GM12878 (cell line): ENCODE measurements around the gene IL22. TPM values are rescaled to one million over a fixed set of nuclear protein-coding genes. Genes with fewer than 3 reads are reported as not detected.

Source experiments
- ATAC-seq: fragments of 200-7000 bp; cut with Tn5 transposase; 3 replicates; pipeline ENCODE4 v1.9.1; 2020; ENCODE audit warnings: mild to moderate bottlenecking, moderate library complexity
- BruUV-seq: library from RNA; stranded (reverse); fragments of 400-500 nt; replicated peaks from 2 replicates; lab custom pipeline; 2021; lab: Mats Ljungman, UMichigan
- CTCF ChIA-PET: fragments of 300-600 bp; sonication (Branson Sonifier 250); formaldehyde crosslinking; extraction: SDS; loops from one replicate; lab custom pipeline; 2021; ENCODE audit warnings: inconsistent platforms; lab: Yijun Ruan, JAX
- POLR2A ChIA-PET: fragments of 350-600 bp; formaldehyde crosslinking; extraction: SDS; loops from one replicate; lab custom pipeline; 2021; ENCODE audit warnings: inconsistent platforms; lab: Charles Lee
- RAD21 ChIA-PET: fragments of 300-600 bp; sonication (Branson Sonifier 250); formaldehyde crosslinking; loops from one replicate; lab custom pipeline; 2023; ENCODE audit warnings: antibody characterized with exemption; ENCODE audit not compliant: unreplicated experiment; lab: Charles Lee
- SMC1A ChIA-PET: fragments of 300-600 bp; sonication (Branson Sonifier 250); formaldehyde crosslinking; loops from one replicate; lab custom pipeline; 2023; ENCODE audit not compliant: unreplicated experiment, uncharacterized antibody; lab: Charles Lee
- DNase-seq: peaks from one replicate; pipeline ENCODE4 v3.0.0-alpha.2; 2011; ENCODE audit warnings: low read depth, low spot score
- FAIRE-seq: peaks from 3 replicates; lab custom pipeline; 2011; peaks lifted over from hg19 to GRCh38; lab: Jason Lieb, UNC
- H2AFZ ChIP-seq: 2 replicates; pipeline ENCODE4 v1.6.0; 2011; ENCODE audit warnings: low read depth, low read length, control low read depth; ENCODE audit not compliant: control insufficient read depth
- H3K27ac ChIP-seq: 2 replicates; pipeline ENCODE4 v1.5.1; 2011; ENCODE audit warnings: control low read depth; ENCODE audit not compliant: control insufficient read depth, insufficient read depth
- H3K27me3 ChIP-seq, 2 experiments: replicated peaks in 1 of 2; 2 replicates each; pipeline versions ENCODE4 v1.6.0 to v1.6.1; 2011; ENCODE audit warnings: low read length in 1 of 2; ENCODE audit not compliant: control insufficient read depth in 2 of 2, insufficient read depth in 2 of 2
- H3K36me3 ChIP-seq, 2 experiments: 2 replicates each; pipeline ENCODE4 v1.5.1; 2011; ENCODE audit warnings: low read length in 1 of 2; ENCODE audit not compliant: control insufficient read depth in 2 of 2, insufficient read depth in 2 of 2
- H3K4me1 ChIP-seq: 2 replicates; pipeline ENCODE4 v1.6.1; 2011; ENCODE audit warnings: mild to moderate bottlenecking, low read length, moderate library complexity, mixed read lengths; ENCODE audit not compliant: control insufficient read depth, insufficient read depth
- H3K4me2 ChIP-seq: 2 replicates; pipeline ENCODE4 v1.6.0; 2011; ENCODE audit warnings: control low read depth; ENCODE audit not compliant: control insufficient read depth, insufficient read depth
- H3K4me3 ChIP-seq: fragments of 200-600 bp; sonication (generic); 2 replicates; pipeline ENCODE4 v1.5.1; 2016
- H3K79me2 ChIP-seq: 2 replicates; pipeline ENCODE4 v1.6.0; 2011; ENCODE audit warnings: low read length; ENCODE audit not compliant: control insufficient read depth, insufficient read depth
- H3K9ac ChIP-seq: 2 replicates; pipeline ENCODE4 v1.8.0; 2011; ENCODE audit warnings: low read length, control low read depth, mixed read lengths; ENCODE audit not compliant: control insufficient read depth, insufficient read depth
- H3K9me3 ChIP-seq: replicated peaks from 3 replicates; pipeline ENCODE4 v1.5.1; 2011; ENCODE audit warnings: mild to moderate bottlenecking, low read length; ENCODE audit not compliant: control insufficient read depth, insufficient read depth
- H4K20me1 ChIP-seq: 2 replicates; pipeline ENCODE4 v1.6.0; 2011; ENCODE audit not compliant: control insufficient read depth, insufficient read depth
- CBX5 ChIP-seq: sonication (generic); IDR thresholded peaks from 2 replicates; pipeline ENCODE4 v1.6.1; 2016; ENCODE audit warnings: low read depth, moderate library complexity, mild to moderate bottlenecking, inconsistent platforms
- CHD2 ChIP-seq: IDR thresholded peaks from 2 replicates; pipeline ENCODE4 v1.6.1; 2011; ENCODE audit warnings: low read depth, low read length, improper control_type of control experiment, borderline replicate concordance
- EED ChIP-seq: sonication (generic); IDR thresholded peaks from 2 replicates; pipeline ENCODE4 v1.6.1; 2016; ENCODE audit warnings: antibody characterized with exemption, low read depth
- GABPA ChIP-seq: IDR thresholded peaks from 2 replicates; pipeline ENCODE4 v1.6.1; 2014; ENCODE audit warnings: antibody characterized with exemption, low read depth, mild to moderate bottlenecking, inconsistent platforms
- RFX5 ChIP-seq: IDR thresholded peaks from 2 replicates; pipeline ENCODE4 v1.6.1; 2011; ENCODE audit warnings: low read depth, low read length, improper control_type of control experiment
- WGBS: methylation state at CpG from one replicate; pipeline ENCODE4 v1.1.6; 2016; ENCODE audit warnings: low lambda C conversion rate; ENCODE audit not compliant: insufficient replicate concordance, insufficient coverage; ENCODE audit errors: missing lambda C conversion rate; 5-methylcytosine and 5-hydroxymethylcytosine counted together
- in situ Hi-C: fragments of 300-500 bp; cut with MboI; formaldehyde crosslinking; loops from 9 replicates; pipeline ENCODE4 v1.14.3; 2018; ENCODE audit warnings: mixed read lengths
- intact Hi-C: fragments of 100-400 bp; cut with micrococcal nuclease; formaldehyde crosslinking; loops from one replicate; pipeline ENCODE4 v1.14.2; 2022; ENCODE audit not compliant: unreplicated experiment
- polyA plus RNA-seq, 11 experiments: library from polyadenylated mRNA; depleted of rRNA in 4 of 11; unstranded in 6 of 11; stranded (reverse) in 5 of 11; fragments of >200 nt; fragmentation: Nextera tagmentation in 4 of 11; fragmentation: Illumina TruSeq in 1 of 11; extraction: Ambion mirVana in 4 of 11; extraction: Trizol in 1 of 11; gene quantifications; 1 replicate in 1 of 11; 2 replicates in 10 of 11; pipeline versions ENCODE4 v1.2.1 to v1.2.3, GENCODE V29; 2011 to 2016; ENCODE audit warnings: inconsistent platforms in 2 of 11, missing spikeins in 2 of 11, low read depth in 1 of 11
- total RNA-seq, 4 experiments: library from RNA; depleted of rRNA in 3 of 4; stranded (reverse); fragments of >200 nt in 3 of 4; fragmentation: Illumina TruSeq in 1 of 4; extraction: Trizol in 1 of 4; gene quantifications; 2 replicates each; pipeline versions ENCODE4 v1.2.1 to v1.2.3, GENCODE V29; 2013 to 2021
- TF ChIP-seq, protein P1 (sequence below): fragments of 450-650 bp; IDR thresholded peaks from 2 replicates; pipeline ENCODE4 v1.6.1; 2014; ENCODE audit warnings: mild to moderate bottlenecking

Gene IL22
- total and polyA plus RNA-seq, 10 of the 15 experiments (the other 5 are each of a cell fraction or from before 2014, with no cell fraction given) = not detected

GRCh38 chr12:68235576-68235975 is 17.8 kb downstream of the IL22 start:
- H2AFZ ChIP-seq = no peak overlapping the region; the same call in 1 of the 2 replicates
- H3K4me3 ChIP-seq = no peak overlapping the region
- 93% methylated on average over 2 of the region's 2 CpGs for WGBS
- SMC1A ChIA-PET = interaction anchor here (0.6 to 2.3 kb wide), 11 partner anchors 9 to 374 kb away, joined by 3 to 10 read pairs (median 3); partner anchors contain the start of gene MDM1
- no peaks in the 10 kb centered on the region for H3K79me2 ChIP-seq
- intact Hi-C loops = no loop called here
- no peak overlapping the region for H3K9ac ChIP-seq
- RAD21 ChIA-PET = interaction anchor here (1.7 to 2.1 kb wide), 2 partner anchors 12 to 80 kb away, joined by 4 to 8 read pairs; no protein-coding TSS in a partner anchor
- H3K4me1 ChIP-seq = peaks cover 26% of the 10 kb centered on the region
- CTCF ChIA-PET = interaction anchor here (0.5 to 4.2 kb wide), 5 partner anchors 13 to 557 kb away, joined by 3 to 31 read pairs (median 3); no protein-coding TSS in a partner anchor
- no peak for ATAC-seq
- no peak overlapping the region for H3K4me2 ChIP-seq
- in situ Hi-C loops = no loop called here
- no TSS peak for BruUV-seq
- TF ChIP-seq RFX5 (no peak), CBX5 (no peak)
- no peak for DNase-seq
- no peak overlapping the region for H3K27ac ChIP-seq
- POLR2A ChIA-PET = no interaction called here
- H3K27me3 ChIP-seq = no peaks in the 10 kb centered on the region
- FAIRE-seq = no peak
- no peaks in the 10 kb centered on the region for H3K36me3 ChIP-seq
- H4K20me1 ChIP-seq = no peaks in the 10 kb centered on the region
- no peaks in the 10 kb centered on the region for H3K9me3 ChIP-seq

DNA sequence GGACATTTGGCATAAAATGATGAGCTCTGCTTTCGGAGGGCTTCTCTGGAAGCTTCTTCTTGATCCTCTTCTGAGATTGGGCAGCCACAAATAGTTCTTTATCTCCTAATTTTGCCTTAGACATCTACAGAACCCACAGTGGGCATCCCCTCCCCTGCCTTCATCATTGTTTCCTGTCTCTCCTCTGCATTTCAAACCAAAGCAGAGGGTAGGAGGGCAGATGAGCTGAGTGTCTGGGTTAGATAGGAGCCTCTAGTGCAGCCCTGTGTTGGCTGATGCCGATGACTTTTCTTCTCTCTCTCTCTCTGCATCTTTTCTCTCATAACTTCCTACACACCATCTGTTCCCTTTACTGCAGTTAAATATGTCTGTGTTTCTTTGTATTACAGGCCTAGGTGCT is 19.3 kb downstream of the IL22 start:
- in situ Hi-C loops = loop anchor here (5.0 kb wide), 1 partner anchor 78 kb away; no protein-coding TSS in a partner anchor
- H3K79me2 ChIP-seq = no peaks in the 10 kb centered on the region
- POLR2A ChIA-PET = no interaction called here

More for the DNA sequence above, 19.3 kb downstream of the IL22 start:
- no peak overlapping the region for H3K27ac ChIP-seq
- H4K20me1 ChIP-seq = no peaks in the 10 kb centered on the region
- BruUV-seq = no TSS peak
- H3K9ac ChIP-seq = no peak overlapping the region
- intact Hi-C loops = no loop called here
- no peak overlapping the region for H2AFZ ChIP-seq
- ChIA-PET CTCF (interaction anchor here (1.0 to 1.6 kb wide), 3 partner anchors 11 to 83 kb away, joined by 3 to 8 read pairs (median 5); no protein-coding TSS in a partner anchor), RAD21 (interaction anchor here (0.9 kb wide), 1 partner anchor 56 kb away, joined by 3 read pairs; no protein-coding TSS in a partner anchor), SMC1A (interaction anchor here (0.7 to 4.2 kb wide), 6 partner anchors 9 to 81 kb away, joined by 3 to 35 read pairs (median 4); partner anchors contain the start of gene IL22)
- peaks cover 20% of the 10 kb centered on the region for H3K4me1 ChIP-seq
- no peak overlapping the region for H3K4me2 ChIP-seq
- H3K36me3 ChIP-seq = no peaks in the 10 kb centered on the region
- ATAC-seq = no peak
- DNase-seq = no peak
- TF ChIP-seq EED (no peak), GABPA (no peak), CHD2 (no peak)
- TF ChIP-seq, protein P1, sequence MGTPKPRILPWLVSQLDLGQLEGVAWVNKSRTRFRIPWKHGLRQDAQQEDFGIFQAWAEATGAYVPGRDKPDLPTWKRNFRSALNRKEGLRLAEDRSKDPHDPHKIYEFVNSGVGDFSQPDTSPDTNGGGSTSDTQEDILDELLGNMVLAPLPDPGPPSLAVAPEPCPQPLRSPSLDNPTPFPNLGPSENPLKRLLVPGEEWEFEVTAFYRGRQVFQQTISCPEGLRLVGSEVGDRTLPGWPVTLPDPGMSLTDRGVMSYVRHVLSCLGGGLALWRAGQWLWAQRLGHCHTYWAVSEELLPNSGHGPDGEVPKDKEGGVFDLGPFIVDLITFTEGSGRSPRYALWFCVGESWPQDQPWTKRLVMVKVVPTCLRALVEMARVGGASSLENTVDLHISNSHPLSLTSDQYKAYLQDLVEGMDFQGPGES = no peak
- no peaks in the 10 kb centered on the region for H3K27me3 ChIP-seq
- no peak overlapping the region for H3K4me3 ChIP-seq
- 100% methylated on average over 2 of the region's 2 CpGs for WGBS
- no peak for FAIRE-seq
- no peaks in the 10 kb centered on the region for H3K9me3 ChIP-seq
